ENCODE data around the gene PPM1L. TPM values are rescaled to one million over a fixed set of nuclear protein-coding genes. Genes with fewer than 3 reads are reported as not detected.

Gene PPM1L
- total RNA-seq = 0.65 and 0.88 TPM in 2 replicates

DNA sequence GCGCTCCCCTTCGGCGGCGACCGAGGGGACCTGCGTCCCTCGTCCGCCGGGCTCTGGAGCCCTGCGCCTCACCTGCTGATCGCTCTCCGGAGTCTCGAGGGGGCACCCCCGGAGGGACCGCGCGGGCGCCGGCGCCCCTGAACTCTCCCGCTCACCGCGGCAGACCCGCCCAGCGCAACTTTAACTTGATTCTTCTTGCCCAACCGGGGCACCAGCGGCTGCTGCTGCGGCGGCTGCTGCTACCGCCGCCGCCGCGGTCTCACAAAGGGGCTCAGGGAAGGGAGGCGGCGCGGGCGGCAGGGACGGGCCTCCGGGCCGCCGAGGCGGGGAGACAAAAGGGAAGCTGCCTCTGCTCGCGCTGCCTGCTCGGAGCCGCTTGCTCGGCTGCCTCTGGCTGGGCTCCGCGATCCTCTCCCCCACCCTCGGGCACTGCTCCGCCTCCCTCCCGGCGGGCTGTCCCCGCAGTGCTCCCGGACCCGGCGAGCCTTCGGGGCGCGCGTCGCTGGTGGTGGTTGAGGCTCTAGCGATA, at the start of gene PPM1L:
Gene PPM1L (plus strand): TSS at position 456 of the 529 bp plus-strand sequence.

DNA sequence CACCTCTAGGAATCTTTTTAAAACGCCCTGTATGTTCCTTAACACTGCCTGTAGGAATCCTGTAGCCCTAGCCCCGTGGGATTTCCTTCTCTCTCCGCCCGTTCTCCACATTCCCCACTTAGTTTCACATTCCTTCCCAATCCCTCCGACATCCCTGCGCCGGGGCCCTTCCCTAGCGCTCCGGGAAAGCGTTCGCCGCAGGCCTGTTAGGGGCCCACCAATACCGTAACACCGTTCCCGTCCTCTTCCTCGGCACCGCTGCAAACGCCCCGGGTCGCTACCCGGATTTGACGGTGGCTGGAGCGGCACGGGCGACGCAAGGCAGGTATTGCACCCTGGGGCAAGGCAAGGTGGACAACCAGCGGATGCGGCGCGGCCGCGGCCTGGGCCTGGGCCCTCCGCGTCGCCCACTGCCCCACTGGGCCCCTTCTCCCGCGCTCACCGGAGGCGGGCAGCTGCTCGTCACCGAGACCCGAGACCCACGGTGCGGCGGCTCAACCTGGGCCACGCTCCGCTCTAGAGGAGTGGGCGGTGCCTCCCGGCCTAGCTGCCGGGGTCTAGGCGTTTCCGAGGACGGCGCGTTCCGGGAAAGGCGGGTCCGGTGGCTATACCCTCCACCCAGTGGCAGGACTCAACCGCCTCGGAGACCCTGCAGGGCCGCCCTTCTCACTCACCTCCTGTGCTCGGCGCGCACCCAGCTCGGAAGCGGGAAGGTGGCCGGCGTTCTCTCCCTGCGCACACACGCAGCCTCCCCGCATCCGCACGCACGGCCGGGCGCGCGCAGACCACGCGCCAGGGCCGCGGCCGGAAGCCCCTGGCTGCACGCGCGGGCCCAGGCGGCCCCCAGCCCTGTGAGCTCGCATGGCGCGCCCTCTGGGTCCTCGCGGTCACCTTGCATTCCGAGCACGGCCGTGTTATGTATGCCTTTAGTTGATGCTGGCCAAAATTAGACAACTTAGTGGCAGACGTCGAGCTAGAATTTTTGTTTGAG, 348.8 kb downstream of the PPM1L start, which contains the start of gene B3GALNT1:
Gene B3GALNT1 (minus strand): TSS at position 789 of the 991 bp plus-strand sequence. CDS start 18,595 bp downstream, outside the sequence.

Other genes starting within 250 kb of the PPM1L start
- gene KPNA4, start 190.7 kb upstream of the PPM1L start, total RNA-seq = 17.8 and 37.7 TPM in 2 replicates
- gene ARL14, start 79.1 kb upstream of the PPM1L start, total RNA-seq = 0.06 TPM in 1 of 2 replicates, not detected in the other